AG04450 (cell line): ENCODE measurements around the gene ZDHHC3. TPM values are rescaled to one million over a fixed set of nuclear protein-coding genes. Genes with fewer than 3 reads are reported as not detected.

Experiments
- CTCF ChIA-PET: fragments of 300-600, 350-600 bp; formaldehyde crosslinking; extraction: SDS; loops from one replicate; lab custom pipeline; 2022; ENCODE audit warnings: antibody characterized with exemption, inconsistent platforms; lab: Charles Lee
- POLR2A ChIA-PET: fragments of 350-600 bp; formaldehyde crosslinking; extraction: SDS; loops from one replicate; lab custom pipeline; 2021; ENCODE audit warnings: antibody characterized with exemption, inconsistent platforms; lab: Yijun Ruan, JAX
- DNase-seq: peaks from one replicate; pipeline ENCODE4 v3.0.0-alpha.2; 2011; ENCODE audit warnings: low read depth, low spot score
- H3K27ac ChIP-seq: one replicate; pipeline ENCODE4 v1.5.1; 2012; ENCODE audit warnings: low read depth, low read length, control low read depth
- H3K27me3 ChIP-seq: one replicate; pipeline ENCODE4 v1.6.0; 2012; ENCODE audit warnings: low read length; ENCODE audit not compliant: control insufficient read depth, insufficient read depth
- H3K4me3 ChIP-seq: 2 replicates; pipeline ENCODE4 v1.5.1; 2011; ENCODE audit warnings: mild to moderate bottlenecking, low read depth, low read length, control low read depth
- H3K9me3 ChIP-seq: 2 replicates; pipeline ENCODE4 v1.5.1; 2012; ENCODE audit warnings: low read length; ENCODE audit not compliant: control insufficient read depth, insufficient read depth
- polyA plus RNA-seq: library from polyadenylated mRNA; depleted of rRNA; stranded (reverse); fragments of >200 nt; gene quantifications from 2 replicates; pipeline ENCODE4 v1.2.3, GENCODE V29; 2011
- TF ChIP-seq, protein P1 (sequence below): IDR thresholded peaks from 2 replicates; pipeline ENCODE4 v1.5.1; 2011; ENCODE audit warnings: low read depth, low read length, control low read depth, inconsistent platforms

Gene ZDHHC3
- polyA plus RNA-seq, 1 experiment, result 92.7 TPM

DNA sequence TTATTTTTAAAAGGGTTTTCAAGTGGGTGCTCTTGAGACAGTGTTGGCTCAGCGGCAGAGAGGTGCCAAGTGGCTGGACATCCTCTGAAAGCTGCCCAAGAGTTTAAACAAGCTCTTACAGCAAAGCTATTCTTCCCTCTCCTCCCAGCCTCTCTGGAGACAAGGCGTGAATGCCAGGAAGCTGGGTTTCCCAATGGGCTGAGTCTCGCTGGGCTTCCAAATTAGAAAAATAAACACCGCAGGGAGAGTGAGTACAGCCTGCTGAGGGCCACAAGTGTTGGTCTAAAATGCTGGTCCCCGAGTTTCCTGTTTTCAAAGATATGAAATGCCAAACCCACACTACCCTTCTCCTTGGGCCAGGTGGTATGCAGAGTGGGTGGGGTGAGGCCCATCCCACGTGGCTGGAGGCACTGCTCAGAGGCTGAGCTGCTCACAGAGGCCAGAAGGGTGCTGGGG is 36.4 kb downstream of the ZDHHC3 start:
- Histone ChIP-seq H3K4me3 (no peak overlapping the region), H3K9me3 (no peaks in the 10 kb centered on the region), H3K27ac (peak overlapping the region; percentile 31), H3K27me3 (no peaks in the 10 kb centered on the region)
- TF ChIP-seq, protein P1, sequence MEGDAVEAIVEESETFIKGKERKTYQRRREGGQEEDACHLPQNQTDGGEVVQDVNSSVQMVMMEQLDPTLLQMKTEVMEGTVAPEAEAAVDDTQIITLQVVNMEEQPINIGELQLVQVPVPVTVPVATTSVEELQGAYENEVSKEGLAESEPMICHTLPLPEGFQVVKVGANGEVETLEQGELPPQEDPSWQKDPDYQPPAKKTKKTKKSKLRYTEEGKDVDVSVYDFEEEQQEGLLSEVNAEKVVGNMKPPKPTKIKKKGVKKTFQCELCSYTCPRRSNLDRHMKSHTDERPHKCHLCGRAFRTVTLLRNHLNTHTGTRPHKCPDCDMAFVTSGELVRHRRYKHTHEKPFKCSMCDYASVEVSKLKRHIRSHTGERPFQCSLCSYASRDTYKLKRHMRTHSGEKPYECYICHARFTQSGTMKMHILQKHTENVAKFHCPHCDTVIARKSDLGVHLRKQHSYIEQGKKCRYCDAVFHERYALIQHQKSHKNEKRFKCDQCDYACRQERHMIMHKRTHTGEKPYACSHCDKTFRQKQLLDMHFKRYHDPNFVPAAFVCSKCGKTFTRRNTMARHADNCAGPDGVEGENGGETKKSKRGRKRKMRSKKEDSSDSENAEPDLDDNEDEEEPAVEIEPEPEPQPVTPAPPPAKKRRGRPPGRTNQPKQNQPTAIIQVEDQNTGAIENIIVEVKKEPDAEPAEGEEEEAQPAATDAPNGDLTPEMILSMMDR, result no peak
- CTCF ChIA-PET, result interaction anchor here (4.6 kb wide), 1 partner anchor 26 kb away, joined by 19 read pairs; no protein-coding TSS in a partner anchor
- DNase-seq, result no peak
- POLR2A ChIA-PET, result no interaction called here

DNA sequence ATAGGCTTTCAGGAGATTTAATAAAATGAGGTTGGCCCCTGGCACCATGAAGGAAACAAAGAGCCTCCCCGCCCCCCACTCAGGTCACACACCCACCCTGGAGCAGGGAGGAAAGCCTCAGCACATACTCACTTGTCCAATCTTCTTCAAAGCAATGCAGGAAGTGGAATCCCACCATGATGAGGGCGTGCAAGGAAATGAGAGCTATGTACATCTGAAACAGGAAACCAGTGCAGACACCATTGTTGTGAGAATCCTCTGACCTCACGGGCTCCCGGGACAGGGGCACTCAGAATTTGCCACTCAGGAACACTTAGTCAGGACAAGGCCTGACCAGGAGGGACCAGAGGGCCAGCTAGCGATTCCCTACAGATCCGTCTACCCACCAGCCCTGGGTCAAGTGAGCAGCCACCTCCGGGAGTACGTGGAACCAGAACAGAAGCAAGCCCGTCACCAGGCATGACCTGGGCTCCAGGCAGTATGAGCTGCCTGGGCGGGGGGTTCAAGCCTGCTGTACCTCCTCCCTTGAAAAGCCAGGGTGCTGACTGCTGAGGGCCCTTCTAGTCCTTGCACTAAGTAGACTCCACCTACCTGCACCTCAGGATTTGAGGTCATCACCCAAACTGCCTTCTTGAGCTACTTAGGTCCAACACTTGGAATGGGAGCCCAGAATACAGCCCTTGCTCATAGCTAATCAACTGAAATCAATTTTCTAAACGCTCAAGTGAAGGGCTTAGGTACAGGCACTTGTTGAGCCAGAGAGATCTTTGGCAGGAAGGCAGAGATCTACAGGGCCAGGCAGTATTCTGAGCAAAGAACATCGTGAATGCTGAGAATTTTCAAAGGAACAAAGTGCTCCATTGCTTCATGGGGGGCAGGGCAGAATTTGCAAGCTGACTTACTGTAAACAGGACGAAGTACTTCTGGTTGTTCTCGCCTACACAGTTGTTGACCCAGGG is 42.7 kb downstream of the ZDHHC3 start:
- H3K4me3 ChIP-seq, result no peak overlapping the region

DNA sequence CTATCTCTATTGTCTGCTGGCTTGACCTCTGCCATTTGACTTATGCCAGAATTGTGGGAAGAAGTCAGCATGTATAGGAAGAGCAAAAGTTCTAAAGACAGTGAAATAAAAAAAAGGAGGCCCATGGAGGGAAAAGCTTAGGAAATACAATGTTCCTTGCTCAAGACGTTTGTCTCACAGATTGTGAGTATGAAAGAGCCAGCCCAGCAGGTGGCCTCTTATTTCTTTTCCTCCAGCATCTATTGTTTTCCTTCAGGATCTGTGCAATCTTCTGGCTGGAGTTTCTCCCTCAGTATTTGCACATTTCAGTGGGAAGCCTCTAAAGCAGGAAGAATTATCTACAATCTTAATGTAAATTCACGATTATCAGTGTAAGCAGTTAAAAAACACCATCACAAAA is 43.7 kb downstream of the ZDHHC3 start:
- ChIA-PET POLR2A (no interaction called here), CTCF (no interaction called here)
- no peak overlapping the region for H3K4me3 ChIP-seq
- no peaks in the 10 kb centered on the region for H3K27me3 ChIP-seq
- TF ChIP-seq, protein P1, result no peak
- no peaks in the 10 kb centered on the region for H3K9me3 ChIP-seq
- DNase-seq, result no peak
- H3K27ac ChIP-seq, result no peak overlapping the region

More for the DNA sequence above, 42.7 kb downstream of the ZDHHC3 start:
- POLR2A ChIA-PET, result no interaction called here
- no peak for DNase-seq
- Histone ChIP-seq H3K27ac (no peak overlapping the region), H3K27me3 (no peaks in the 10 kb centered on the region), H3K9me3 (no peaks in the 10 kb centered on the region)
- CTCF ChIA-PET, result interaction anchor here (1.3 kb wide), 1 partner anchor 19 kb away, joined by 6 read pairs; no protein-coding TSS in a partner anchor
- TF ChIP-seq, protein P1, result no peak

DNA sequence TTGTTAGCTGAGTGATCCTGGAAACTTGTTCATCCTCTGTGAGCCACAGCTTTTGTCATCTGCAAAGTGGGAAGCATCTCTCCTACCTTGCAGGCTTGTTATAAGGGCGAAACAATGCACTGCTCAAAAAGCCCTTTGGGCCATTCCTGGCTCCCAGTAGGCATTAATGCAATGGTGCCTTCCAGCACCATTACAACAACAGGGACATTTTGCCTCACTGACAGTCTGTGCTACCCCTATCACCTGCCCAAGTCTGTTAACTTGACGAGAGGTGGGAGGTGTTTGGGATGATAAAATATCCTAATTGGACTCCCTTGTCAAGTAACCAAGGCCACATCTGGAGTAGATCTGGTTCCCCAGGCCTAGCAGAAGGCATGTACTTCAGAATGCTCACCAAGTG is 44.2 kb downstream of the ZDHHC3 start:
- H3K9me3 ChIP-seq, result no peaks in the 10 kb centered on the region
- H3K27me3 ChIP-seq, result no peaks in the 10 kb centered on the region
- no peak overlapping the region for H3K27ac ChIP-seq
- H3K4me3 ChIP-seq, result no peak overlapping the region
- DNase-seq, result no peak
- TF ChIP-seq, protein P1, result no peak
- ChIA-PET CTCF (no interaction called here), POLR2A (interaction anchor here (1.1 kb wide), 1 partner anchor 43 kb away, joined by 3 read pairs; no protein-coding TSS in a partner anchor)

DNA sequence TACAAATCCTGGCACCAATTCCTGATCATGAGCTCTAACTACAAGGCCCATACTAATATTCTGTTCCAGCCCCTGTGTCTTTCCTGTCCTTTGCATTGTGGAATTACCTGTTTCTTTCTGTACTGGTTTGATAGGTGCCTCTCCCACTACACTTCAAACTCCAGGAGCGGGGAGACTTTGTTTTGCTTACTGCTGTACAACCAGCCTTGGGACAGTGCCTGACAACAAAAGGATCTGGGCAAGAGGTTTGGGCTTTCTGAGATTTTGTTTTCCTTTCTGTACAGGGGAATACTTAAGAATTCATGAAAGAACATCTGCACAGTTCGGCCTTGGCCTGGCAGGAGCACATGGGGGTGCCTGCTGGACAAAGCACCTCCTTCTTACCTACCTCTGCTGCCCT is 45.1 kb downstream of the ZDHHC3 start:
- CTCF ChIA-PET, result no interaction called here
- no peak overlapping the region for H3K27ac ChIP-seq
- no peaks in the 10 kb centered on the region for H3K9me3 ChIP-seq
- POLR2A ChIA-PET, result interaction anchor here (1.1 kb wide), 1 partner anchor 44 kb away, joined by 3 read pairs; no protein-coding TSS in a partner anchor
- no peaks in the 10 kb centered on the region for H3K27me3 ChIP-seq
- TF ChIP-seq, protein P1, result no peak
- no peak for DNase-seq
- H3K4me3 ChIP-seq, result no peak overlapping the region
